ENCODE results near the gene HOXB2.

DNA sequence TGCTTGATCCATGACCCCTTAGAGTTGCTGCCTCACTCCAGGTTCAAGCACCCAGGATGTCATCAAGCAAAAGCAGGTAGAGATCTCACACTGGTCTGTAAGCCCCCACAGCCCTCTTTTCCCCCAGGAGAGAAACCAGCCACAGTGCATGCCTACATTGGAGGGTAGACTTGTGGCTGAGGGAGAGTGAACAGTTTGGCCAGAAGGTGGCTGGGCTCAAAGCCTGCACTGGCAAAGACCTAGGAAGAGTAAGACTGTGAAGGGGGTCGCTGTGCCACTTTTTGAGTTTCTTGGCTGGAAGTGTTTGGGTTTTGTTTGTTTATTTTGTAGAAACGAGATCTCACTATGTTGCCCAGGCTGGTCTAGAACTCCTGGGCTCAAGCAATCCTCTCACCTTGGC, 42.6 kb downstream of the HOXB2 start:
- TF ChIP-seq, protein P1, sequence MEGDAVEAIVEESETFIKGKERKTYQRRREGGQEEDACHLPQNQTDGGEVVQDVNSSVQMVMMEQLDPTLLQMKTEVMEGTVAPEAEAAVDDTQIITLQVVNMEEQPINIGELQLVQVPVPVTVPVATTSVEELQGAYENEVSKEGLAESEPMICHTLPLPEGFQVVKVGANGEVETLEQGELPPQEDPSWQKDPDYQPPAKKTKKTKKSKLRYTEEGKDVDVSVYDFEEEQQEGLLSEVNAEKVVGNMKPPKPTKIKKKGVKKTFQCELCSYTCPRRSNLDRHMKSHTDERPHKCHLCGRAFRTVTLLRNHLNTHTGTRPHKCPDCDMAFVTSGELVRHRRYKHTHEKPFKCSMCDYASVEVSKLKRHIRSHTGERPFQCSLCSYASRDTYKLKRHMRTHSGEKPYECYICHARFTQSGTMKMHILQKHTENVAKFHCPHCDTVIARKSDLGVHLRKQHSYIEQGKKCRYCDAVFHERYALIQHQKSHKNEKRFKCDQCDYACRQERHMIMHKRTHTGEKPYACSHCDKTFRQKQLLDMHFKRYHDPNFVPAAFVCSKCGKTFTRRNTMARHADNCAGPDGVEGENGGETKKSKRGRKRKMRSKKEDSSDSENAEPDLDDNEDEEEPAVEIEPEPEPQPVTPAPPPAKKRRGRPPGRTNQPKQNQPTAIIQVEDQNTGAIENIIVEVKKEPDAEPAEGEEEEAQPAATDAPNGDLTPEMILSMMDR (IDR thresholded peaks at IDR 0.05; ENCODE audit: low read depth, low read length, poor library complexity, severe bottlenecking) = no peak
- no peak for TF ChIP-seq EZH2phosphoT487 (IDR thresholded peaks at IDR 0.05; ENCODE audit: borderline replicate concordance, low read length)

Data from DOHH2 (cell line).